ENCODE data around the gene OBSL1.

Gene OBSL1

DNA sequence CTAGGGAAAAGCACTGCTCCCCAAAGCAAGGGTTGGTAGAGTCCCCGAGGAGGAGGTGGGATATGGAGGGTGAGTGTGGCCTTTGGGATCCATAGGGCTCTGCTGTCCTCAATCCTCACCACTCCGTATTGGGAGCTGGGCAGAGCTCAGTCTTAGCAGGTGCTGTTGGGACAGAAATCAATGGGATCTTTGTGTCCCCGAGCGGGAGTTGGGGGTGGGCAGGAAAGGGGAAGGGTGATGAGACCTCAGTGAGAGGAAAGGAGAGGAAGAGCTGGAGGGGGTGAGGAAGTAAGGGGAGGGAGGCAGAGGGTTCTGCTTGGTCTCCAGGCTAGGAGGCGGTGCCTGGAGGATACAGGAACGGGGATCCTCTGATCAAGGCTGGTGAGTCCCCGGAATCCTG lies 54.5 kb downstream of the OBSL1 start:
- Histone ChIP-seq H3K27ac (ENCODE audit: low read depth, low read length) (no peak overlapping the region), H3K79me2 (ENCODE audit: control insufficient read depth, insufficient read depth, low read length, unreplicated experiment) (no peaks in the 10 kb centered on the region), H2AFZ (ENCODE audit: low read length, unreplicated experiment) (no peak overlapping the region), H3K4me3 (ENCODE audit: low read depth, low read length) (no peak overlapping the region), H3K27me3 (ENCODE audit: insufficient read depth, low read length) (peaks cover 47% of the 10 kb centered on the region), H3K4me1 (ENCODE audit: control insufficient read depth, insufficient read depth, low read length, unreplicated experiment) (peaks cover 24% of the 10 kb centered on the region), H3K36me3 (ENCODE audit: insufficient read depth, low read length) (no peaks in the 10 kb centered on the region)

DNA sequence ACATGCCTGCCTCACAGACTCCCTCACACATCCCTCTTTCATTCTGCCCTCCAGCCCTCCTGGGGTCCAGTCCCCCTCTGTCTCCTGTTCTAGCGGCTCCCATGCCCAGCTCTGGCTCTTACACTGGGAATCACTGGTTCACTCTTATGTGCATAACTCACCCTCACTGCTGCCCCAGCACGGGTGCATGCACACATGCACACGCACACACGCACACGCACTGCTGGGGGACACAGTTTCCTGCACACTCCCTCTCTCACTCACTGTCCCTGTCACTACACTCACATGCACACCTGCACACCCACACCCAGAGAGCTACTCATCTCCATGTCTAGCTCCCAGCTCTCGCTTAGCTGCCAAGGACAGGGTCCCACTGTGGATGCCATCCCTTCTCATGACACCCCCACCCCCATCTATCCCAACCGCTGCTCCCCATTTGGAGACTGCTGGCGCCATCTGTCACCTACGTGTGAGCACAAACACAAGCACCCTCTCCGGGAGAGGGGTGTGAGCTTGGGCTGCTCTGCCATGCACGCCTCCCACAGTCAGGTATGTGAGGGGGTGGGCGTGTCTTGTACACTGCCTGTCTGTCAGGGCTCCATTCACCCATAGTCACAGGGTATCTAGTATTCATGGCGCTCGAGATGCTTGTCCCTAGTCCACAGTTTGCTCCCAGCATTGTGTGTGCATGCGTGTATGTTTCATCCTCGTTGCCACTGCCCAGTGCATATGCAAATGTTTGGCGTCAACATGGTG lies 55.3 kb downstream of the OBSL1 start:
- H3K27ac ChIP-seq (ENCODE audit: low read depth, low read length): no peak overlapping the region
- no peak overlapping the region for H2AFZ ChIP-seq (ENCODE audit: low read length, unreplicated experiment)
- peaks cover 49% of the 10 kb centered on the region for H3K27me3 ChIP-seq (ENCODE audit: insufficient read depth, low read length)
- no peaks in the 10 kb centered on the region for H3K79me2 ChIP-seq (ENCODE audit: control insufficient read depth, insufficient read depth, low read length, unreplicated experiment)
- H3K36me3 ChIP-seq (ENCODE audit: insufficient read depth, low read length): no peaks in the 10 kb centered on the region
- H3K4me3 ChIP-seq (ENCODE audit: low read depth, low read length): no peak overlapping the region
- peaks cover 16% of the 10 kb centered on the region for H3K4me1 ChIP-seq (ENCODE audit: control insufficient read depth, insufficient read depth, low read length, unreplicated experiment)

DNA sequence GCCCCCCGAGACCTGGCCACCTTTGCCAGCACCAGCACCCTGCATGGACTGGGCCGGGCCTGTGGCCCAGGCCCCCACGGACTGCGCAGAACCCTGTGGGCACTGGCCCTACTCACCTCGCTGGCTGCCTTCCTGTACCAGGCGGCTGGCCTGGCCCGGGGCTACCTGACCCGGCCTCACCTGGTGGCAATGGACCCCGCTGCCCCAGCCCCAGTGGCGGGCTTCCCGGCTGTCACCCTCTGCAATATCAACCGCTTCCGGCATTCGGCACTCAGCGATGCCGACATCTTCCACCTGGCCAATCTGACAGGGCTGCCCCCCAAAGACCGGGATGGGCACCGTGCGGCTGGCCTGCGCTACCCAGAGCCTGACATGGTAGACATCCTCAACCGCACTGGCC lies 56.5 kb downstream of the OBSL1 start:
- no peak overlapping the region for H3K27ac ChIP-seq (ENCODE audit: low read depth, low read length)
- H2AFZ ChIP-seq (ENCODE audit: low read length, unreplicated experiment): no peak overlapping the region
- no peaks in the 10 kb centered on the region for H3K36me3 ChIP-seq (ENCODE audit: insufficient read depth, low read length)
- H3K27me3 ChIP-seq (ENCODE audit: insufficient read depth, low read length): peaks cover 49% of the 10 kb centered on the region
- H3K4me1 ChIP-seq (ENCODE audit: control insufficient read depth, insufficient read depth, low read length, unreplicated experiment): peaks cover 12% of the 10 kb centered on the region
- H3K4me3 ChIP-seq (ENCODE audit: low read depth, low read length): no peak overlapping the region
- H3K79me2 ChIP-seq (ENCODE audit: control insufficient read depth, insufficient read depth, low read length, unreplicated experiment): no peaks in the 10 kb centered on the region

DNA sequence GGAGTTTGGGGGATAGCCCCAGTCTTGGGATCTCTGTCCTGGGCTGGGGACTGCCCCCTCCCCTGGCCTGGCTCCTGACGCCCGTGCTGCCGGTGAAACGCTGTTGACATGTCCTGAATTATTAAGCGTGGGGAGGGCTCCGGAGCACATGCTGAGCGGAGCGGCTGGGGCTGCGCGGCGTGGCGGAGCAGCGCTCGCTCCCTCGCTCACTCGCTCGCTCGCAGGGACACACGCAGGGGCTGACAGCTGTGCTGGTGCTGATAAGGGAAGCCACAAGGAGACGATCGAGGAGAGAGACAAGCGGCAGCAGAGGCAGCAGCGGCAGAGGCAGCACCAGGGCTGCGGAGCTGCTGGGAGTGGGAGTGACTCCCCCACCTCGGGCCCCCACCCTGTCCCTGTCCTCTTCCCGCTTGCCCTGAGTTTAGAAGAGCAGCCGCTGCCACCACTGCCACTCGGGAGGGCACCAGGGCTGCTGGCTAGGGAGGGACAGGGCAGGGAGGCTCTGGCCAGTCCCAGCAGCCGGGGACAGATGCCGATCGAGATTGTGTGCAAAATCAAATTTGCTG lies 57.1 kb downstream of the OBSL1 start, which contains the start of gene ASIC4:
TSS of gene ASIC4 (plus strand) at position 287 of the 566 bp plus-strand sequence. CDS start at position 530, 243 bp downstream.
- Histone ChIP-seq H3K27ac (ENCODE audit: low read depth, low read length) (no peak within 1 kb of the TSS), H3K4me1 (ENCODE audit: control insufficient read depth, insufficient read depth, low read length, unreplicated experiment) (peaks cover 12% of the 10 kb centered on the region), H3K4me3 (ENCODE audit: low read depth, low read length) (no peak within 1 kb of the TSS), H3K79me2 (ENCODE audit: control insufficient read depth, insufficient read depth, low read length, unreplicated experiment) (no peaks in the 10 kb centered on the region), H3K27me3 (ENCODE audit: insufficient read depth, low read length) (peaks cover 49% of the 10 kb centered on the region), H3K36me3 (ENCODE audit: insufficient read depth, low read length) (no peaks in the 10 kb centered on the region), H2AFZ (ENCODE audit: low read length, unreplicated experiment) (no peak within 1 kb of the TSS)

DNA sequence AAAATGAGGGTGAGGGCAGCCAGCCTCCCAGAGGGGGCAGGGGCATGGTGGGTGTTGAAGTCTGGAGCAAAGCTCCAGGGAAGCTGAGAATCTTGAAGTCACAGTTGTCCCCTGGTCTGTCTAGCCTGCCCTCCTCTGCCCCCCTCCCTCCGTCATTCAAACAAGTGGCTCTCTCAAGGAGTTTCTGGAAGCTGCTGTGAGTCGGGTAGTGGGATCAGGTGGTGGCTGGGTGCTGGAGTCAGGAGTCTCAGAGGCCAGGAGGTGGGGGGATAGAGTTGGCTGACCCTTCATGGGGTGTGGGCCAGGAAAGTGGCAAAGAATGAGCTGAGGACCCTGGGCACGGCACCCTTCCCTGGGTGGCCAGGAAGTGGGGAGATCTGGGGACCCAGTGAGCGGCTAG lies 57.6 kb downstream of the OBSL1 start:
- Histone ChIP-seq H3K79me2 (ENCODE audit: control insufficient read depth, insufficient read depth, low read length, unreplicated experiment) (no peaks in the 10 kb centered on the region), H3K4me1 (ENCODE audit: control insufficient read depth, insufficient read depth, low read length, unreplicated experiment) (peaks cover 12% of the 10 kb centered on the region), H3K27me3 (ENCODE audit: insufficient read depth, low read length) (peaks cover 49% of the 10 kb centered on the region), H3K36me3 (ENCODE audit: insufficient read depth, low read length) (no peaks in the 10 kb centered on the region), H2AFZ (ENCODE audit: low read length, unreplicated experiment) (no peak overlapping the region), H3K4me3 (ENCODE audit: low read depth, low read length) (no peak overlapping the region), H3K27ac (ENCODE audit: low read depth, low read length) (no peak overlapping the region)

DNA sequence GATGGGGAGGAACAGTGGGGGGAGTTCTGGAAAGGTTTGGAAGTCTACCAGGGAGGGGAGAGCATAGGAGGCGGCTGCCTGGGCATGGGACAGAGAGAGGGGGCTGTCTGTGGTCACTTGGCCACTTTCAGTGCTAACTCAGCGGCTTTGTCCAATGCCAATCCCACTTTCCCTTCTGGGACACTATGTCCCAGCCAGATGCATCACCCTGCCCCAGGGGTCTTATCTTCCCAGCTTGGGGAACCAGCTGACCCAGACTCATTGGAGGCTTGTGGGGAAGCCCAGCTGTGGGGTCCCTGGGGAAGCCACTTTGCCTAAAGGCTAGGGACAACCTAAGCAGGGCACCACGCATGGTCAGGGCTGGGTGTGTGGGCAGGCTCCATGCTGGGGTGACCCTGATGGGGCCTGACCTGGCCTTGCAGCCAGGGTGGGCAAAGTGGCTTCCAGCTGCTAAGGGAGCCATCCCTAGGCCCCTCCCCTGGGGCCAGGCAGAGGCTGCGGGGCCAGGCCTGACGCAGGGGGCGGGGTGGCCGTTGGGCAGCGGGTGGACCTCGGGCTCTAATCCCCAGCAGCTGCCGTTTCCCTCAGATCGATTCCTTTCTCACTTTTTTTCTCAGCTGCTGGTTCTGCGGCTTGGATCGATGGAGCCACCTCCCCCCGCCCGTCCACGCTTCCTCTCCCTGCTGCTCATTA lies 58.7 kb downstream of the OBSL1 start:
- peaks cover 49% of the 10 kb centered on the region for H3K27me3 ChIP-seq (ENCODE audit: insufficient read depth, low read length)
- no peak overlapping the region for H2AFZ ChIP-seq (ENCODE audit: low read length, unreplicated experiment)
- no peak overlapping the region for H3K27ac ChIP-seq (ENCODE audit: low read depth, low read length)

GRCh38 chr2:219511547-219512325 lies 59.6 kb downstream of the OBSL1 start:
- Histone ChIP-seq H3K4me3 (ENCODE audit: low read depth, low read length) (no peak overlapping the region), H3K27ac (ENCODE audit: low read depth, low read length) (no peak overlapping the region), H2AFZ (ENCODE audit: low read length, unreplicated experiment) (no peak overlapping the region), H3K4me1 (ENCODE audit: control insufficient read depth, insufficient read depth, low read length, unreplicated experiment) (peaks cover 12% of the 10 kb centered on the region), H3K36me3 (ENCODE audit: insufficient read depth, low read length) (no peaks in the 10 kb centered on the region), H3K27me3 (ENCODE audit: insufficient read depth, low read length) (peaks cover 42% of the 10 kb centered on the region), H3K79me2 (ENCODE audit: control insufficient read depth, insufficient read depth, low read length, unreplicated experiment) (no peaks in the 10 kb centered on the region)

More for the DNA sequence above, 58.7 kb downstream of the OBSL1 start:
- Histone ChIP-seq H3K4me3 (ENCODE audit: low read depth, low read length) (no peak overlapping the region), H3K36me3 (ENCODE audit: insufficient read depth, low read length) (no peaks in the 10 kb centered on the region), H3K79me2 (ENCODE audit: control insufficient read depth, insufficient read depth, low read length, unreplicated experiment) (no peaks in the 10 kb centered on the region), H3K4me1 (ENCODE audit: control insufficient read depth, insufficient read depth, low read length, unreplicated experiment) (peaks cover 12% of the 10 kb centered on the region)

GRCh38 chr2:219510512-219511135 lies 60.7 kb downstream of the OBSL1 start:
- Histone ChIP-seq H3K4me3 (ENCODE audit: low read depth, low read length) (no peak overlapping the region; the same call in 1 of the 2 replicates), H3K36me3 (ENCODE audit: insufficient read depth, low read length) (no peaks in the 10 kb centered on the region), H3K79me2 (ENCODE audit: control insufficient read depth, insufficient read depth, low read length, unreplicated experiment) (no peaks in the 10 kb centered on the region), H3K27ac (ENCODE audit: low read depth, low read length) (no peak overlapping the region), H3K4me1 (ENCODE audit: control insufficient read depth, insufficient read depth, low read length, unreplicated experiment) (peaks cover 12% of the 10 kb centered on the region), H3K27me3 (ENCODE audit: insufficient read depth, low read length) (peaks cover 38% of the 10 kb centered on the region), H2AFZ (ENCODE audit: low read length, unreplicated experiment) (no peak overlapping the region)

- peaks cover 12% of the 10 kb centered on the region for H3K4me1 ChIP-seq (ENCODE audit: control insufficient read depth, insufficient read depth, low read length, unreplicated experiment)
- H3K27me3 ChIP-seq (ENCODE audit: insufficient read depth, low read length): peaks cover 32% of the 10 kb centered on the region
- H3K36me3 ChIP-seq (ENCODE audit: insufficient read depth, low read length): no peaks in the 10 kb centered on the region
- no peak overlapping the region for H2AFZ ChIP-seq (ENCODE audit: low read length, unreplicated experiment)
- peak overlapping the region; percentile 57 for H3K4me3 ChIP-seq (ENCODE audit: low read depth, low read length)
- no peak overlapping the region for H3K27ac ChIP-seq (ENCODE audit: low read depth, low read length)
- no peaks in the 10 kb centered on the region for H3K79me2 ChIP-seq (ENCODE audit: control insufficient read depth, insufficient read depth, low read length, unreplicated experiment)
Measured at GRCh38 chr2:219509780-219510511, 61.4 kb downstream of the OBSL1 start.

All from ACC112 (cell line).